GM18502 (cell line): ENCODE measurements around the gene CADPS2.

ENCODE experiments used
- ATAC-seq: cut with Tn5 transposase; IDR thresholded peaks from one replicate; pipeline ENCODE4 v1.9.1; 2021; ENCODE audit warnings: mild to moderate bottlenecking; ENCODE audit not compliant: unreplicated experiment, poor library complexity

Gene CADPS2

GRCh38 chr7:122339145-122339904 is 546.9 kb downstream of the CADPS2 start:
- no peak for ATAC-seq

- ATAC-seq, result no peak
Measured at GRCh38 chr7:122337011-122337410, 549.2 kb downstream of the CADPS2 start.

- ATAC-seq, result no peak
Measured at GRCh38 chr7:122329145-122329802, 557.0 kb downstream of the CADPS2 start.

- no peak for ATAC-seq
Measured at GRCh38 chr7:122327969-122328368, 558.3 kb downstream of the CADPS2 start.

- no peak for ATAC-seq
Measured at GRCh38 chr7:122316467-122317388, 569.5 kb downstream of the CADPS2 start.

- no peak for ATAC-seq
Measured at GRCh38 chr7:122315507-122316466, 570.5 kb downstream of the CADPS2 start.

GRCh38 chr7:122314284-122314683 is 572.0 kb downstream of the CADPS2 start:
- no peak for ATAC-seq

GRCh38 chr7:122312789-122313188 is 573.5 kb downstream of the CADPS2 start:
- no peak for ATAC-seq

GRCh38 chr7:122311734-122312450 is 574.4 kb downstream of the CADPS2 start:
- no peak for ATAC-seq

- ATAC-seq, result no peak
Measured at GRCh38 chr7:122311050-122311700, 575.1 kb downstream of the CADPS2 start.

- peak; percentile 82 for ATAC-seq
Measured at GRCh38 chr7:122310119-122311021, 575.9 kb downstream of the CADPS2 start.

- no peak for ATAC-seq
Measured at GRCh38 chr7:122309421-122309820, 576.8 kb downstream of the CADPS2 start.

GRCh38 chr7:122307228-122307621 is 579.0 kb downstream of the CADPS2 start:
- ATAC-seq, result no peak

GRCh38 chr7:122306320-122307227 is 579.7 kb downstream of the CADPS2 start:
- ATAC-seq, result no peak

- ATAC-seq, result no peak
Measured at GRCh38 chr7:122305475-122306319, 580.6 kb downstream of the CADPS2 start.

GRCh38 chr7:122304996-122305421 is 581.3 kb downstream of the CADPS2 start:
- no peak for ATAC-seq
